ENCODE data around the gene HSF5.

HSF5 gene, protein sequence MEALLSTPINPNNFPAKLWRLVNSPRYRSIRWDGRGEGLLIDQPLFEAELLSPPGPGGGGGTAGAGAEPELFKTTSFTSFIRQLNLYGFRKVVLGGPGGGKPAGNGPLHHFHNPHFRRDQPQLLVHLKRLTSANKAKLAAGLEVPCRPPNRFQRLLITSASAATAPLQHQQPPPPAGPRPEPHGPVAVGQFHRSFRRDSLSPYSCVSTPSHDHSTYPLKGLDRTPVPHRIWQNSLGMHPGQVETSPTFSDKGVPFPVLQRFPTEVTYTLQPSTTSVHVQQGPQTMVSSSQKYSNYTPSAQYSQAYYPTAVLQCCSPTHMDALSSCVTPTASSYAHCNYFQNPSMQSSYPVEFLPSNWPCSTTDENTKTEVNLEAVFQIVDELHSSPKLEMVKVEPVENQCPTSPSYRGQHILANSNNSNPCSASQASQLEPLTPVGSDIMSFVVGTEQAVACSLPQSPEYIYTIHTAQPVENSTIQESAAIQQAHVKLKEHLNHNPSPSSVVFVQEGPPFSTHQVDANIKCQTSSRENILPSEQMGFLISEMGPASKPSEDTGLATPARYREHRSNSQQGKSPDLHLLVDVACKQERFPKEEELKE

GRCh38 chr17:58487589-58488427, at the start of gene HSF5:
Gene HSF5, minus strand, starts transcription at chr17:58488408. Its CDS starts 134 bp downstream, at chr17:58488274.
- no peak for DNase-seq

DNA sequence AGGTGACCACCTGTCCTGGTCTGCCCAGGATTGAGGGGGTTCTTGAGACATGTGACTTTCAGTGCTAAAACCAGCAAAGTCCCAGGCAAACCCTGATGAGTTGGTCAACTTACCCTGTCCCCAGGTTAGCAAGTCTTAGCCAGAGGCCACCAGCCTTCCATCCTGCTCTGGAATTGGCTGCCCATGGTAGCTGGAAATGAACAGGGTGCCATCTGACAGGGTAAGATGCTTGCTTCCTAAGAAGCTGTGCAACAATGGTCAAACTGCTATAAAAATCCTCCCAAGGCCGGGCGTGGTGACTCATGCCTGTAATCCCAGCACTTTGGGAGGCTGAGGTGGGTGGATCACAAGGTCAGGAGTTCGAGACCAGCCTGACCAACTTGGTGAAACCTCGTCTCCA, 49.1 kb upstream of the HSF5 start:
- DNase-seq: no peak

DNA sequence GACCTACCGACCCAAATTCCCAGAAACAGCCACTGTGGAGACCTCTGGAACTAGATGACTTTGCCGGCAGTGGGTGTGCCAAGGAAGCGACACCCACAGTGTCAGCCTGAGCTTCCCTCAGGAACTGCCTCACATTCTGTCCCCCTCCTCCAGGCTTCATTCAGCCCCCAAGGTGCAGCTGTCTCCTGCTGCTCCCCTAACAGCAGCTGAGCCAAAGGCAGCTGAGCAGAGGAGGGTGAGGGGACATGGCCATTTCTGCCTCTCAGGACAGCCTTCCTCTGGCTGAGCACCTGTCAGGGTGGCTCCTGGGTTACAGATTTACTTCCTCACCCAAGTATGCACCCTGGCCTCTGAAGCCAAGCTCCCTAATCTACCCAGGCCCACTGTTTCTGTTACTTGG, 48.3 kb upstream of the HSF5 start:
- DNase-seq: no peak

DNA sequence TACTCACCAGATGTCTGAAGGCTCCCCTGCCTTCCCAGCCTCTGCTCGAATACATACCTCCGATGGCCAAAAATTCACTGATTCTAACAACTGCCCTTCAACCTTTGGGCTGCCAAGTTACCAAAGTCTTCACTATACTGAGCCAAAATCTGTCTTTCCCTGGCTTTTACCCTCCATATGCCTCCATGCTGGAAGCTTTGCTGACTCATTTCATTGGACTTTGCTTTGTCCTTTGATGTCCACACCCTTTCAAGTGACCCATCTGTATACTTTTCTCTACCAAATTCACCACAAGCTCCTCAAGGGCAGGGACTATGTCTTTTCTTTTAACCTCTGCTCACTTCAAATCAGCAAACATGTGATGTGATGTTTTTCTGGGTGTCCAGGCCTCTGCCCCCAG, 47.2 kb upstream of the HSF5 start:
- DNase-seq: no peak

- DNase-seq: no peak
Measured at GRCh38 chr17:58534901-58535421, 46.8 kb upstream of the HSF5 start.

DNA sequence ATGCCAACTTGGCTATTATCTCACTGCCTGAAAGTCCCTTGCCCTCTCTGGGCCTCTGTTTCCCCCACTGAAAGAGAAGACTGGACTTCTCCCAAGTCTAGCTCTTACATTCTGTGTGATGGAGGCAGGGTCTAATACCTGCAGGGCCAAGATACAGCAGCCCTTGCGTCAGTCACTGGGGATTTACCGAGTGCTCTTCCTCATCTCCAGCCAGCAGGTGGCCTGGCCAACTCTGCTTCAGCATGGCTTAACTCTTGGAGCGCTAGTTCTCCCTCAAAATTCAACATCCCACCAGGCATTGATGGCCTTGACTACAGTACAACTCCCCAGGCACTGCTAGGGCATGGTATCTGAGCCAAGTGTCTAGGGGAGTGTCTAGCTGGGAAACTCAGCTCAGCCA, 46.1 kb upstream of the HSF5 start:
- no peak for DNase-seq

- DNase-seq: no peak
Measured at GRCh38 chr17:58533616-58534188, 45.5 kb upstream of the HSF5 start.

GRCh38 chr17:58532555-58532951, 44.3 kb upstream of the HSF5 start:
- no peak for DNase-seq

DNA sequence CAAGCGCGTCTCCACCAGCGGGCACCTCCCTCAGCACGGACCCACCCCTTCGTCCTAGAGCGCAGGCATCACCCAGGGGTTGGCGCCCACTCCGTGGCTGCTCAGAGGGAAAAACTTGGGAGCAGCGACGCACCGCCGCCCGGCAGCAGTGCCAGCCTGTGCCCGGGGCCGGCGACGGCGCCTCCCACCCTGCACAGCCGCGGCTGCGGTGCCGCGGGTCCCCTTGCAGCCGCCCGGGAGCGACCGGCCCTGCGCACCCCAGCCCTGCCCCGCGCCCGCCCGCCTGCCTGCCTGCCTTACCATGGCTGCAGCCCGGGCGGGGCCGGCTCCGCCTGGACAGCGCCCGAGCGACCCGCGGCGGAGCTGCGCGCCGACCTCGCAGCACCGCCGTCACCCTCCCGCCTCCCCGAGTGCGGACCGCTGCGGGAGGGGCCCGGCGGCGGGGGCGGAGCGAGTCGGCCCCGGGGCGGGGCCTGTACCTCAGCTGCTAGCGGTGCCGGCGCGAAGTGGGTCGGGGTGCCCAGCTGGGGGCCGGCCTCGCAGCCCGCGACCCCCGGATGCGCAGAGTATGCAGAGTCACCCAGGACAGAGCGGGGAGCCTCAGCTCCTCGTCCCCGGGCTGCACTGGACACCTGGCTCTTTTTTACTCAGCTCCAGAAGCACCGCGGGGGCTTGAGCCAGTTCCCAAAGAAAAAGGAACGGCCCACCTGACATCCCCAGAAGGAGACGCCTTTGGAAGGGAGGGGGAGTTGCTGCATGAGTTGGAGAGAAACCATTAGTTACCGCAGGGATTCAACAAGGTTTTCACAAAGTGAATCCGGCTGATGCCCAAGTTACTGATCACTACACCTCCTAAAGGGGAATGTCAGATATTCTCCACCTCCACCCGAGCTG, 43.7 kb upstream of the HSF5 start:
- peak; percentile 28 for DNase-seq

DNA sequence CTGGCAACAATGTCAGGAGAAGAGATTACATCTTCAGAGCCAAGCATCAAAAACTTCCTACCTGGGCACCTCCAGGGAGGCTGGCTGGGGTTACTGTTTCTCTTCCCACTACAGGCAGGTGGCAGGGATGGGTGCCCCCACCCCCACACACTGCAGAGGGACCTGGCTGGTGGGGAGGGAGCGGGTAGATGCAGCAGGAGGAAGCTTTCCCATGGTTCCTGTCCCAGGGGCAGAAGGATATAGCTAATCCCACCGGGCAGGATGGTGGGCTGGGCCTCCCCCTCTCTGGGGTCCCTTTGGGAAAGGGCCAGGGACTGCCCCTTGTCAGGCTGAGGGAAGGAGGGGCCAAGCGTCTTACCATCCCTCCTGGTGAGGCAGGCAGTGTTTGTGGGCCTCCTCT, 42.9 kb upstream of the HSF5 start:
- DNase-seq: no peak

DNA sequence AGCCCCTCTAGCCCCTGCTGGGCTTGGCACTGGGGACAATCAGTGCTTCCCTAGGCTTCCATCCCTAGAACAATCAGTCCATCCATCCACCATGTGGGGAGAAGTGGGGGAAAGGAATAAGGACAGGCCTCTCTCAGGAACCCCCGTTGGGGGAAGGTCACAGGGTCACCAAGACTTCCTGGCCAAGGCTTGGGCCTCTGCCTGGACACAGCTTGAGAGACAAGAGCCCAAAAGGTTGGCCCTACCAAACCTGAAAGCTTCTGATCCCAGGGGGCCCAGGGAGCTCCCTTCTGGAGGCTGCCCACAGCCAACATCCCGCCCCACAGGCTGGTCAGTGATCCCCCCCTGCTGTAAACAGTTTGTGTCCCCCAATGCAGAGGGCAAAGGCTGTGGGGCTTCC, 42.4 kb upstream of the HSF5 start:
- DNase-seq: no peak

DNA sequence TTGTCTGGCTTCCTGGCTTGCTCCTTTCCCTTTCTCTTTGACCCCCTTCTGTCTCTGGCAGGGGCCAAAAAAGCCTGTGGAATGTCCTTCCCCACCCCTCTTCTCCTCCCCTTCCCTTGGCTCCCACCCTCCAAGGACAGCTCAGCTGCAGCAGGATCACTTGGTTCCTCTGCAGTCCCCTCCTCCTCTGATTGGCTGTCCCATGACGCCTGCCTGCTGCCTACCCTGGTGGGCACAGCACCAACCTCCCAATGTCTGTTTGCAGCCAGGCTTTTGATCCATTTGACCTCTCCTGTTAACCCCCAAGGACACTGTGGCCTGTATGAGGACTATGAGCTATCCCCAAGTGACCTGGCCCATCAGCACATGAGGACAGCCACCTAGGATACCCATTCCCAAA, 41.1 kb upstream of the HSF5 start:
- DNase-seq: no peak

GRCh38 chr17:58528443-58528842, 40.2 kb upstream of the HSF5 start:
- no peak for DNase-seq

GRCh38 chr17:58527949-58528348, 39.7 kb upstream of the HSF5 start:
- DNase-seq: no peak

- no peak for DNase-seq
Measured at GRCh38 chr17:58527306-58527705, 39.1 kb upstream of the HSF5 start.

- DNase-seq: no peak
Measured at GRCh38 chr17:58525239-58525638, 37.0 kb upstream of the HSF5 start.

GRCh38 chr17:58521680-58522079, 33.5 kb upstream of the HSF5 start:
- no peak for DNase-seq

GRCh38 chr17:58520843-58521430, 32.7 kb upstream of the HSF5 start:
- DNase-seq: no peak

DNA sequence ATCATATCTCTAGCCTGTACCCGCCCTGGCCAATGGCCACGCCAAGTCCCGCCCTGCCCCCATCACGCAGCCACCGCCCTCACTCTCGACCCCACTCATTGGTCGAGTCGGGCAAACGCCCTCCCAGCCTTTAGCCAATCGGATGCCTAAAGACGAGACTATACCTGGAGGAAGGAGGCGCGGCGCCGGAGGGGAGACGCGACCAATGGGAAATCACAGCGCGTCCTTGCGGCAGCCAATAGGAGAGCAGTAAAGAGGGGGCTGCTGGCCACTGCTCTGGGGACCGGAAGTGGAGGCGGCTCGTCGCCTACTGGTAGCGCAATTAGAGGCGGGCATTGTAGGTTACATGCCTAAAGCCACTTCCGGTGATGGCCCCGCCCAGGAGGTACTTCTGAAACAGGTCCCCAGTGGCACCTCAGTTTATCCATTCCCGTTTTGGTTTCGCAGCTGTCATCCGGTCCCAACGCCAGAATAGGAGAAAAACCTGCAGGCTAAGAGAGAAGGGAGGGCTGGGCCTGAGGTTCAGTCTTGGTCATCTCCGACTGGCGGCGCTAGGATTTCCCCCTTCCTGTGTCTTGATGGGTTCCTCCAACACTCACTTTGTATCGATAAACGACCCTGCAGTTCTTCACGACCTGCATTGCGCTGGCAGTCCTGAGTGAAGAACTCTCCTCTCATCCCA, 29.9 kb upstream of the HSF5 start:
- DNase-seq: peak; percentile 100

DNA sequence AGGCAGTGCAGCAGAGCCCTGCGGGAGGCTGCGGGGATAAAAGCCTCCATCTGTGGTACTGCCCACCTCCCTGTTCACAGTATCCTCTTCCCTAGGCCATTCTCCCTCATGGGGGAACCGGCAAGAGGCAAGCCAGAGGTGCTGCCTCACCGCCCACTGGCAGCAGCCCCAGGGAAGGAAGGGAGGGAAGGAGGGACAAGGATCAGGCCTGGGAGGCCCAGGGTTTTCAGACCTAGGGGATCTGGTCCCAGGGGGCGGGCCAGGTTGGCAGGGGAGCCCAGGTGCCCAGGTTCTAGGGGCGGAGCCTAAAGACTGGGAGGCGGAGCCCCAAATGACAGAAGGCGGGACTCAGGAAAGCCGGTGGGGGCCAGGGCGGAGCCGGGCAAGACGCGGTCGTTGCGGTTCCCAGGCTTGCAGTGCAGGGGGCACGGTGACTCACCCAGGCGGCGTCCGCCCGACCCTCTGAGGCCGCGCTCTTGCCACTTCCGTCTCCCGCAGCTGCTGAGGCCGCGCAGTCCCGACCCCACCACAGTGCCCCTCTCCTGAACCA, 29.2 kb upstream of the HSF5 start:
- DNase-seq: peak; percentile 95

All from NCI-H510A treated with DMSO at 0.1 percent for 48 hours (cell line).